HG03103 (cell line): ENCODE measurements around the gene CAV2.

ENCODE experiments used
- ATAC-seq: cut with Tn5 transposase; IDR thresholded peaks from one replicate; pipeline ENCODE4 v1.9.1; 2021; ENCODE audit warnings: low read depth; ENCODE audit not compliant: unreplicated experiment

CAV2 gene

DNA sequence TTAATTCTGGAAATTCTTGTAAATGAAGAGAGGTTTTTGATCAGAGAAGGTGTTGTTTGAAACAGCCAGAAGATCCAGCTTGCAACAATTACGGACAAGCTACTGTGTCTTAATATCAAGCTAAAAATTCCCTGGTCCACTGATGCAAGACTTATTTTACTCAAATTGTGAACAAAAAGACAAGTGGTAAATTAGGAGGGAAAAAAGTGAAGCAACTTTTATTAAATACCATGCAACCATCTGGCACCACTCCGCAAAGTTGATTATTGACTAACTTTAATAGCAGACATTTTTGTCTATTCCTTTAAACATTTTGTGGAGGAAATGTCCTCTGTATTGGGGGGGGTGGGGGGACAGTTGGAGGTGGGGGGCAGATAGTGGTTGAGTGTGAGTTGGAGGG lies 5.1 kb upstream of the CAV2 start:
- no peak for ATAC-seq

DNA sequence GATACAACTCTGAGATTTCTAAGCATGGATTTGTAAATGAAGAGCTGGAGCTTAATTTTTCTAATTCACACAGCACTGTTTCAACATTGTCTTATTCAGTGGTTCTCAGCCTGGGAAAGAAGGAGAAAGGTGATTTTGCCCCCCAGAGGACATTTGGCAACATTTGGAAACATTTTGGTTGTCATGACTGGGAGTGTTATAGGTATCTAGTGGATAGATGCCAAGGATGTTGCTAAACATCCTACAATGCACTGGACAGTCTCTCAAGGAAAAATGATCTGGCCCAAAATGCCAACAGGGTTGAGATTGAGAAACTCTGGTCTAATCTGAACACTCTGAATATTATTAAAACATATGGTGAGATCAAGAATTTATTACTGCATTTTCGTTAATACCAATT lies 3.8 kb upstream of the CAV2 start:
- ATAC-seq: no peak

DNA sequence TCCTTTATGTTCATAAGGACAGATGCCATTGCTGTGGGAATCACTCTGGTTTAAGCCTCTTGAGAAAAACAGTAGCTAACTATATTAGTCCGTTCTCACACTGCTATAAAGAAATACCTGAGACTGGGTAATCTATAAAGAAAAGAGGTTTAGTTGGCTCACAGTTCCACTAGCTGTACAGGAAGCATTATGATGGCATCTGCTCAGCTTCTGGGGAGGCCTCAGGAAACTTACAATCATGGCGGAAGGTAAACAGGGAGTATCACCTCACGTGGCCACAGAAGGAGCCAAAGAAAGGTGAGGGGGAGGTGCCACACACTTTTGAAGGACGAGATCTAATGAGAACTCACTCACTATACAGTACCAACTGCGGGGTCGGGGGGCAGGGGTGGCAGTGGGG lies 2.9 kb upstream of the CAV2 start:
- no peak for ATAC-seq

- no peak for ATAC-seq
Measured at GRCh38 chr7:116497708-116498107, 1.8 kb upstream of the CAV2 start.

DNA sequence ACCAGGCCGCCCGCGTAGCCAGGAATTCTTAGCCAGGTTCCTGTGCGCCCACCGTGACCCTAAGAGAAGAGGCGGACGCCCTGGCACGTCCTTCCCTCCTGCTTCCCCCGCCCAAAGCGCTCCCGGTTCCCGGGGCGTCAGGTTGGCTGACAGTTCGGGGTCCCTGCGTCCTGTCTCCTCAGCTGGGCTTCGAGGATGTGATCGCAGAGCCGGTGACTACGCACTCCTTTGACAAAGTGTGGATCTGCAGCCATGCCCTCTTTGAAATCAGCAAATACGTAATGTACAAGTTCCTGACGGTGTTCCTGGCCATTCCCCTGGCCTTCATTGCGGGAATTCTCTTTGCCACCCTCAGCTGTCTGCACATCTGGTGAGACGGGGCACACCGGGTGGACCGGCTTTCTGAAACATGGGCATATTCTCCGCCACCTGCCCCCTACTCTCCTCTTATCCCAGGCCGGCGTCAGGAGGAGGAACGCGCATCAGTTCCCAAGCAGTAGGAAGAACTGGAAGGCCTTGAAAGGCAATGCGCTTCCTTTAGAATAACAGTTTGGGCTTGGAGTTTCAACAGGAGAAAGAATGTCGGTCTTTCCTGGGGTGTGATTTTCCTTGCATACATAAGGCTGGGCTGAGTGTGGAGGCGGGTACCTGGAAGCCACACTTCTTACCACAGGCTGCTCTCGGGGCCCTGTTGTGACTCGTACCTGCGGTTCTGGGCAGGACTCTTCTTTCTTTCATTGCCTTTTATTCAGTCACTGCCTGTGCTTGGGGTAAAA lies 728 bp downstream of the CAV2 start:
- no peak for ATAC-seq

- ATAC-seq: no peak
Measured at GRCh38 chr7:116501425-116502167, 2.1 kb downstream of the CAV2 start.

- ATAC-seq: no peak
Measured at GRCh38 chr7:116502201-116503096, 2.9 kb downstream of the CAV2 start.

GRCh38 chr7:116503835-116504234 lies 4.3 kb downstream of the CAV2 start:
- ATAC-seq: no peak

DNA sequence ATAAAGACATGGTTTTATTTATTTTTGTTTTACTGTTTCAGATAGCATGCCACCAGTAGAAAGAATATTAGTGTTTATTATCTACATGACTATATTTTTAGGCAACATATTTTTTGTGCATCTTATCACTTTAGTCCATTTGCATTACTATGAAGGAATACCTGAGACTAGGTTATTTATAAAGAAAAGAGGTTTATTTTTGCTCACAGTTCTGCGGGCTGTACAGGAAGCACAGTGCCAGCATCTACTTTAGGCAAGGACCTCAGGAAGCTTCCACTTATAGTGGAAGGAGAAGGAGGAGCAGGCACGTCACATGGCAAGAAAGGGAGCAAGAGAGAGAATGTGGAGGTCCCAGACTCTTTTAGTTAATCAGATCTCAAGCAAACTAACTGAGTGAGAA lies 5.7 kb downstream of the CAV2 start:
- ATAC-seq: no peak

- no peak for ATAC-seq
Measured at GRCh38 chr7:116505823-116506222, 6.3 kb downstream of the CAV2 start.

DNA sequence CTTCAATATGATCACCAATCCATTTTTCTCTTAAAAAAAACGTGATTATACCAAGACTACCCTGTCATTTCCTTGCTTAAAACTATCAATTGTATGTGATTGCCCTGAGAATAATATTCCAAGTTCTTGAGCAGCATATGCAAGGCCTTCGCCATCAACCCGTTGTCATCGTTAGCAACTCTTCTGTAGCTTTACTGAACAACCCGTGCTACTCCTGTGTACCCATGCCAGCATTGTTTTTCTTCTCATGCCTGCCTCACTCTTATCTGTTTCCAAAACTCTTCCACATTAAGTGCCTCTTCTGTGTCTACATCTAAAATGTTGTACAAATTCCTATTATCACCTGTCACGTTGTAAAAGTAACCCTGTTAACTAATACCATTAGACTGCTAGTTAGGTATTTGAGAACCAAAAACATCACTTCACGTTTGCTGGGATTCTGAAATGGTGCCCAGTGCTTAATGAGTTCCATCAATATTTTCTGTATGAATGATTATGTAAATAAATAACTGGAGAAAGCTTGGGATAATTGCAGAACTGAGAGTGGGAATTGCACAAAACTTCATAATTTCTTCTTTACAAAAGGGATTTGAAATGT lies 10.5 kb downstream of the CAV2 start:
- ATAC-seq: no peak

DNA sequence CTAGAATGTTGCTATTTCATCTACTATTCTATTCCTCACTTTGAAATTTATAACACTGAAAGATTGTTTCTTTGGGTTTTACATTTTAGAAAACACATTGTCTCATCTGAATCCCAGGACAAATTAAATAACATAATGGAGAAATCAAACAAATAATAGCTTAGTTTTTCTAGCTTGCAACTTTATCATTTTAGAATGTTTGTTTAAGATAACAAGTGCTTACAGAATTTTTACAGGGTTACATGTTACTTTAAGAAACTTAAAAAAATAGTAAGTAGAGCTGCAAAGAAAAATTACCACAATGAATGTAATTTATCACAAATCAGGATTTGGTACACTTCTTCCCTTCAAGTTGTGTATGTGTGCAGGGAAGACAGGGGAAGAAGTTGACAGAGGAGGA lies 11.3 kb downstream of the CAV2 start:
- no peak for ATAC-seq

DNA sequence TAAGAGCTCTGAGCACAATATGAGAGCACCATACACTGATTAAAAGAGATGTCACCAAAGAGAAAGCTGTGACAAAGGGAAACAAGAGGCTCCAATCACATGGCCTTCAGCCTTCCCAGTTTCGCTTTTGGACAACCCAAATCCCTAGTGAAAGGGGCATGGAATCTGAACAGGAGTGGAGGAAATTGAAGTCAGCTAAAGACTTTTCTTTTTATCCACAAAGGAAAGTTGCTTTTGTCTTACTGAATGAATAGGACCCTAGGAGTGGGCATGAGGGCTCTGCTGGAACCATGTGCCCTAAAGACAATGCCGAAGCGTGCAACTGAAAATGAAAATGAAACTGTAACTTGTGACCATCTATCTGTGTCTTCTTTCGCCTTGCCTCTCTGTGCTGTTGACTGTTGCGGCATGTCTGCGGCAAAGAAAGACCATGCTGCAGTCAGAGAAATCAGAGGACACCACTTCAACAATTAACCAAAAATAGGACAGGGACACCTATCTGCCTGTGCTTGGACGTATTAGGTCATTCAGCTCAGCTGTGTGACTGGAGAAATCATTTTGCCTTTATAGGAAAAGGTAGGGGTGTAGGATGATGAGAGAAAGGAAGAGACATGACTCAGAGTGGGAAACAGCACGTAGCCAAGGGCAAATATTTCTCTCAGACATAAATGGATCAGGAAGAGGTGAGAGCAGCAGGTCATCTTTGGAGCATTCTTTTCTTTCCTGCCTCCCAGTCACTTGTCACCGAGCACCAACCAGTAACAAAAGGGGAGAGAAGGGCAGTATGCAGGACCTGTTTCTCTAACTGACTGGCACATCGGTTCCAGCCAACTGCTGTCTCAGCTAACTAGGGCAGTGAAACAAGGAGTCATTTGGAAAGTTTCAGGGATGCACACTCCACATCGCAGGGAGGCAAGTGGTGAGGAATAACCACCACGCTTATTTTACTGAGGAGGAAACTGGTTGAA lies 12.3 kb downstream of the CAV2 start:
- ATAC-seq: peak; percentile 99

DNA sequence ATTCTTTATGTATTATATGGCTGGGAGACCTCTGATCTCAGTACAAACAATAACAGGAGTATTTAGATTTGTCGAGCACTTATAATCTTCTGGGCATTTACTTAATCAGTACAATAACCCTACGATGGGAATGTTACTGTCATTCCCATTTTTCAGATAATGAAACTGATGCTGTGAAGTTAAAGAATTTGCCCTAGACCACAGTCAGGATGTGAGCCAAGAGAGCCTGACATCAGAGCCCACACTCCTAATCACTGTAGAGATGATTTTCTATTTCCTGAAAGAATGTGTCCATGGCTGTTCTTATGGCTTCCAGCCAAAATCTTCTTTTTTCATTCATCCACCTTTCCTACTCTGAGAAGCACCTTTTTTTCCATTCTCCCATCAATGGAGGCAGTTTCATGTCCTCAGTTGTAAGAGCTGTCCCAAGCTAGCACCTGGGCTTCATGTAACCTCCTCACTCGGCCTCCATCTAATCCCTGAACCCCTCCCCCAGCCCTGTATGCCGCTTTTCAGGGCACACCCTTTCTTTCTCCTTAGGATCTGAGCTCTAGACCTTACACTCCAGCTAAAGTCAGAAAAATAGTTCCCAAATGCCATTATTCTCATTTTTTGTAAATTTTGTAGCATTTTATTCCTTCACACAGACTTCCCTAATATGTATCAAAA lies 13.1 kb downstream of the CAV2 start:
- ATAC-seq: no peak

- no peak for ATAC-seq
Measured at GRCh38 chr7:116515584-116515983, 16.0 kb downstream of the CAV2 start.

- ATAC-seq: no peak
Measured at GRCh38 chr7:116516324-116516723, 16.8 kb downstream of the CAV2 start.

DNA sequence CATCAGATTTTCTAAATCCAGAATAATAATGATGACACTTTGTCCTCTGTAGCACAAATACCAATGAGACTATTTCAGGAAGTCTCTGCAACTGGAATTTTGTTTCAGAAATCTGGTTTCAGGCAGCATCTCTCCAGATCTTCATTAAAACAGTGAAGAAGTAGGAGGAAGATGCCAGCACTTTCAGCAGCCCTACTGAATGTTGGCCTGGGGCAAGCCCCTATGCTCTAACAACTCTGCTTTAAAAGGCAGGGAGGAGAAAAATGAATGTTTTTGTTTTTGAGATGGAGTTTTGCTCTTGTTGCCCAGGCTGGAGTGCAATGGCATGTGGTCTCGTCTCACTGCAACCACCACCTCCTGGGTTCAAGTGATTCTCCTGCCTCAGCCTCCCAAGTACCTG lies 18.1 kb downstream of the CAV2 start:
- ATAC-seq: no peak

DNA sequence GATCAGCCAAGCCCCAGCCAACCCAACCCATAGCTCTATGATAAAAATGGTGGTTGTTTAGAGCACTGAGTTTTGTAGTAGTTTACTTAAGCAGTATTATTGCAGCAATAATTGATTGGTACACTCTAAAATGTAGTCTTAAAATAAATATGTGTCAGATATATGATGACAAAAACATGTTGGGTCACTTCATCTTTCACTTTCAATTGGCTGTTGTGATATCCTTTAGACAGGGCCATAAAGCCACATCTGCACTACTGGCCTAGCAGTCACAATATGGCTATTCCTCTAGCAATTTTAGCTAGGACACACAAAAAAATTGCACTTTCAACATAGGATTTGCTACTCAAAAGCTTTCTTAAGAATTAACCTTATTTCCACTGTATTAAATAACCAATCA lies 19.4 kb downstream of the CAV2 start:
- ATAC-seq: no peak

- no peak for ATAC-seq
Measured at GRCh38 chr7:116521046-116521664, 21.6 kb downstream of the CAV2 start.
